ENCODE results near the gene RIC1. TPM values are rescaled to one million over a fixed set of nuclear protein-coding genes. Genes with fewer than 3 reads are reported as not detected.
"Not testable (repeated sequence)": the region's sequence is repeated elsewhere in the genome, so short reads cannot be mapped to it uniquely, and the experiment has no call there.

Gene RIC1
- total RNA-seq, 6 experiments from 2014 or later: 25.8 to 35.2 (median 29.8) TPM

GRCh38 chr9:5799314-5799713, 170.4 kb downstream of the RIC1 start:
- TF ChIP-seq CTCF (IDR thresholded peaks at IDR 0.05): peak; percentile 81
- Mint-ChIP-seq H3K4me3 (no peak overlapping the region), H3K36me3 (ENCODE audit: low read depth) (no peaks in the 10 kb centered on the region; the same call in 1 of the 2 replicates), H3K27ac (no peak overlapping the region), H3K9me3 (no peaks in the 10 kb centered on the region), H3K4me1 (ENCODE audit: low read depth) (peaks cover 14% of the 10 kb centered on the region), H3K27me3 (ENCODE audit: insufficient read depth) (no peaks in the 10 kb centered on the region; the same call in 1 of the 2 replicates)
- DNase-seq: peak; percentile 51

GRCh38 chr9:5800378-5800777, 171.5 kb downstream of the RIC1 start:
- H3K36me3 Mint-ChIP-seq (ENCODE audit: low read depth); H3K9me3 Mint-ChIP-seq; H3K27me3 Mint-ChIP-seq (ENCODE audit: insufficient read depth); H3K4me3 Mint-ChIP-seq; H3K27ac Mint-ChIP-seq; DNase-seq: not testable (repeated sequence)
- peaks cover 14% of the 10 kb centered on the region for H3K4me1 Mint-ChIP-seq (ENCODE audit: low read depth)

GRCh38 chr9:5800969-5801738, 172.2 kb downstream of the RIC1 start:
- Mint-ChIP-seq H3K4me3 (no peak overlapping the region), H3K9me3 (no peaks in the 10 kb centered on the region), H3K36me3 (ENCODE audit: low read depth) (no peaks in the 10 kb centered on the region; the same call in 1 of the 2 replicates), H3K27me3 (ENCODE audit: insufficient read depth) (no peaks in the 10 kb centered on the region; the same call in 1 of the 2 replicates), H3K27ac (no peak overlapping the region), H3K4me1 (ENCODE audit: low read depth) (peaks cover 14% of the 10 kb centered on the region)
- TF ChIP-seq CTCF (IDR thresholded peaks at IDR 0.05): no peak
- DNase-seq: no peak

GRCh38 chr9:5801739-5802113, 172.8 kb downstream of the RIC1 start:
- Mint-ChIP-seq H3K36me3 (ENCODE audit: low read depth) (no peaks in the 10 kb centered on the region; the same call in 1 of the 2 replicates), H3K27me3 (ENCODE audit: insufficient read depth) (no peaks in the 10 kb centered on the region; the same call in 1 of the 2 replicates), H3K4me1 (ENCODE audit: low read depth) (peaks cover 14% of the 10 kb centered on the region), H3K9me3 (no peaks in the 10 kb centered on the region), H3K4me3 (no peak overlapping the region), H3K27ac (no peak overlapping the region)
- no peak for DNase-seq
- no peak for TF ChIP-seq CTCF (IDR thresholded peaks at IDR 0.05)

GRCh38 chr9:5805478-5805877, 176.6 kb downstream of the RIC1 start:
- Mint-ChIP-seq H3K27ac (no peak overlapping the region), H3K4me1 (ENCODE audit: low read depth) (peaks cover 14% of the 10 kb centered on the region), H3K27me3 (ENCODE audit: insufficient read depth) (no peaks in the 10 kb centered on the region), H3K4me3 (no peak overlapping the region), H3K36me3 (ENCODE audit: low read depth) (peaks cover 5% of the 10 kb centered on the region; the same call in 1 of the 2 replicates), H3K9me3 (no peaks in the 10 kb centered on the region)
- DNase-seq: no peak
- TF ChIP-seq CTCF (IDR thresholded peaks at IDR 0.05): no peak

GRCh38 chr9:5811751-5812150, 182.8 kb downstream of the RIC1 start:
- no peak for DNase-seq
- H3K27ac Mint-ChIP-seq: no peak overlapping the region
- TF ChIP-seq CTCF (IDR thresholded peaks at IDR 0.05): no peak
- no peaks in the 10 kb centered on the region for H3K9me3 Mint-ChIP-seq
- H3K4me1 Mint-ChIP-seq (ENCODE audit: low read depth): peaks cover 10% of the 10 kb centered on the region
- H3K4me3 Mint-ChIP-seq: no peak overlapping the region
- H3K36me3 Mint-ChIP-seq (ENCODE audit: low read depth): peaks cover 10% of the 10 kb centered on the region; the same call in 1 of the 2 replicates
- no peaks in the 10 kb centered on the region for H3K27me3 Mint-ChIP-seq (ENCODE audit: insufficient read depth)

All from HFFc6 (cell line).